Astrocyte of the hippocampus (primary cell): Measurements from ENCODE around the gene BLTP3A.

Experiments used
- DNase-seq: peaks from one replicate; pipeline ENCODE4 v3.0.0; 2011; ENCODE audit warnings: low read depth, low spot score

The BLTP3A gene

DNA sequence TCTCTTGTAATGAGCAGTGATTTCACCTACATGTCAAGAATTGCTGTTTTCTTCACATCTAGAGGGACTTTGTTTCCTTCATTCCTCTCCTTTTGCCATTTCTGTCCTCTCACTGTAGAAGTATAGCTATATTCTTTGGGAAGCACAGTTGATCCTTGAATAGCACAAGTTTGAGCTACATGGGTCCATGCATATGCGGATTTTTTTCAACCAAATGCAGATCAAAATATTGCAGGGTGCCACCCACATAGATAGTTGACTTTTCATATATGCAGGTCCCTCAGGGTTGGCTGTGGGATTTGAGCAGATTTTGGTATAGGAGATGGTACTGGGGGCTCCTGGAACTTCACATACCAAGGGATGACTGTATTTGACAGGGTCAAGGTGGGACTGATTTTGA lies 41.1 kb downstream of the BLTP3A start:
- no peak for DNase-seq

DNA sequence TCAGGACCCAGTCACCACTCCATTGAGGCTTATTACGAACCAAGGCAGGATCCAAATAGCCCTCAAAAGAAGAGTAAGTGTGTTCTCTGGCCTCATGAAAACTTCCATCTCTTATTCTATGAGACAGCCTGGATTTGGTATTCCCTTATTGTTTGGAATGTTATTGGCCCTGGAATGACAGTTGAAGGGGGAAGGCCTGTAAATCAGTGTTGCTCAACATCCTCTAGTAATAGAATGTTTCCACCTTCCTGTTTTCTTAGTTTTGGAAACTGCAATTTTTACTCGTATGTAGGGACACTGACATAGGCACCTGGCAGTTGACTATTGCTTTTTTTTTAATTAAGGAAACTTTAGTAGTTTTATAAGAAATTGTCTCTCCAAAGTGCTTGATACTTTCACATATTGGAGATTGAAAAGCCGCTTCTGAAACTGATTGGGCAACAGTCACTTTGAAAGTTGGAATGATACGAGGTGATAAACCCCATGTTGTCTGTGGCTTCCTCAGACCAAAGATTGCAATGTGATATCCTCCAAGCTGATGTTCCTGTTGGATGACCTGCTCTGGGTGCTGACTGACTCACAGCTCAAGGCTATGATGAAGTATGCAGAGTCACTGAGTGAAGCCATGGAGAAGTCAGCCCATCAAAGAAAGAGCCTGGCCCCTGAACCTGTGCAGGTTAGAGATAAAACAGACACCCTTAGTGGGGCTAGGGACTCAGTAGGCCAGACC lies 43.1 kb downstream of the BLTP3A start:
- no peak for DNase-seq

DNA sequence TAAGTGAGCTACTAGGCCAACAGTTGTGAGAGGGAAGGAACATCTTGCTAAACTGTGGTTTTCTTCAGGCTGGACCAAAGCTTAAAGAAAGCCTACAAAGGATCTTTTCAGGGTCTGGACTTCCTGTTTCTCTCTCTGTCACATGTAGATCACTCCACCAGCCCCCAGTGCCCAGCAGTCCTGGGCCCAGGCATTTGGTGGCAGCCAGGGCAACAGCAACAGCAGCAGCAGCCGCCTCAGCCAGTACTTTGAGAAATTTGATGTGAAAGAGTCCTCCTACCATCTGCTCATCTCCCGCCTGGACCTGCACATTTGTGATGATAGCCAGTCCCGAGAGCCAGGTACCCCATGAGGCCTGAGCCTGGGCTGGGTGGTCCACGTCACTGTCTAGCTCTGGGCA lies 44.1 kb downstream of the BLTP3A start:
- DNase-seq: no peak

DNA sequence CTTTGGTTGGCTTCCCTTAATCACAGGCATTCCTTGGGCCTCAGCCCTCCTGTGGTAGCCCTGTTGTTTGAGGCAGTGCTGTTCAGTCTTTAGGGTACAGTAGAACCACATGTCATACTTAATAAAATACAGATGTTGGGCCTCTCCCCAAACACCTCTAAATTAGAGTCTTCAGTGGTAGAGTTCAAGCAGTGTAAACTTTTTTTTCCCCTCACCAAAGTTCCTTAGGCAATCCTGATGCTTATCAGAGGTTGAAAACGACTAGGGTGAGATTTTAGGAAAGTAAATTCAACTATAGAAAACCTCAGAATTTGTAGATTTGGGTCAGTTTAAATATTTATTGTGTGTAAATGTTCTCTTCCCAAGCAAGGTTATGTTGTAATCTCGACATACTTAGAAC lies 44.6 kb downstream of the BLTP3A start:
- DNase-seq: no peak

DNA sequence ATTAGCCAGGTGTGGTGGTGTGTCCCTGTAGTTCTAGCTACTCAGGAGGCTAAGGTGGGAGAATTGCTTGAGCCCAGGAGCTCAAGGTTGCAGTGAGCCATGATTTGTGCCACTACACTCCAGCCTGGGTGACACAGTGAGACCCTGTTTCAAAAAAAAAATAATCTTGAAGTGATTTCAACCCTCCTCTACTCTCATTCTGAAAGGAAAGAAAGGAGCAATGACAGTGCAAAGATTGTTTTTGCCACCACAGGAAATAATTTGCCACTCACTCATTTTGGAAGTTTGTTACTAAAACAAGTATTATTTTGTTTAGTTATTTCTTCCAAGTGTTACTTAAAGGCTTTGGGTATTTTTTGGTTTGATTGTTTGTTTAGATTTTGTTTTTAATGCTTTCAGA lies 45.6 kb downstream of the BLTP3A start:
- no peak for DNase-seq

DNA sequence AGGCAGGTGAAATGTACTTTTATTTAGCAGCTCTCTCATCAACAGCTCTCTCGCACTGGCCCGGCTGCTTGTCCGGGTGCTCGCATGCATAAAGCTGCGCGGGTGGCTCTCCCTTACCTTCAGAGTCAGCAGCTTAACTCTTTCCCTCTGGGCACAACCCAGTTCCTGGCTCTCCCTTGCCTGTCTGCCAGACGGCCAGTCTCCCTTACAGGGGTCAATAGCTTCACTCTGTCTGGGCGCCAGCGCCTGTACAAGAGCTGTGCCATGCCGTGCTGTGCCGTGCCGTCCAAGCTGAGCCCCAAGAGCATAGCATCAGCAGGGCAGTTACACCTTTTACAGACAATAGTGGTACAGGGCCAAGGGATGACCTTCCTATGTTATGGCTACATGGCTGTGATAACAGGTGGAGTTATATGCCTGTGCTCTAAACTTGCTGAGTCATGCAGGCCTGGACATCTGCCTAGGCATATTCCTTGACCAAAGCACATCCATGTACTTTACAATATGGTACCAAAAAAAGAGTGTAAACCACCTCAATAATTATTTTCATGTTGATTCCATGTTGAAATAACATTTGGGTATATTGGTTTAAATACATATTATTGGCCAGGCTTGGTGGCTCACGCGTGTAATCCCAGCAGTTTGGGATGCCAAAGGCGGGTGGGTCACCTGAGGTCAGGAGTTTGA lies 47.9 kb downstream of the BLTP3A start:
- DNase-seq: no peak
